K562 treated with DMSO at 1 percent for 4 hours (cell line): Measurements from ENCODE around the gene CLEC3A. TPM values are rescaled to one million over a fixed set of nuclear protein-coding genes. Genes with fewer than 3 reads are reported as not detected.

Experiments
- total RNA-seq: library from RNA; unstranded; fragments of 300-600 nt; gene quantifications from 2 replicates; pipeline ENCODE4 v1.2.3, GENCODE V29; 2022; ENCODE audit not compliant: insufficient read depth

The CLEC3A gene, protein sequence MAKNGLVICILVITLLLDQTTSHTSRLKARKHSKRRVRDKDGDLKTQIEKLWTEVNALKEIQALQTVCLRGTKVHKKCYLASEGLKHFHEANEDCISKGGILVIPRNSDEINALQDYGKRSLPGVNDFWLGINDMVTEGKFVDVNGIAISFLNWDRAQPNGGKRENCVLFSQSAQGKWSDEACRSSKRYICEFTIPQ
- total RNA-seq, result not detected in 2 replicates

DNA sequence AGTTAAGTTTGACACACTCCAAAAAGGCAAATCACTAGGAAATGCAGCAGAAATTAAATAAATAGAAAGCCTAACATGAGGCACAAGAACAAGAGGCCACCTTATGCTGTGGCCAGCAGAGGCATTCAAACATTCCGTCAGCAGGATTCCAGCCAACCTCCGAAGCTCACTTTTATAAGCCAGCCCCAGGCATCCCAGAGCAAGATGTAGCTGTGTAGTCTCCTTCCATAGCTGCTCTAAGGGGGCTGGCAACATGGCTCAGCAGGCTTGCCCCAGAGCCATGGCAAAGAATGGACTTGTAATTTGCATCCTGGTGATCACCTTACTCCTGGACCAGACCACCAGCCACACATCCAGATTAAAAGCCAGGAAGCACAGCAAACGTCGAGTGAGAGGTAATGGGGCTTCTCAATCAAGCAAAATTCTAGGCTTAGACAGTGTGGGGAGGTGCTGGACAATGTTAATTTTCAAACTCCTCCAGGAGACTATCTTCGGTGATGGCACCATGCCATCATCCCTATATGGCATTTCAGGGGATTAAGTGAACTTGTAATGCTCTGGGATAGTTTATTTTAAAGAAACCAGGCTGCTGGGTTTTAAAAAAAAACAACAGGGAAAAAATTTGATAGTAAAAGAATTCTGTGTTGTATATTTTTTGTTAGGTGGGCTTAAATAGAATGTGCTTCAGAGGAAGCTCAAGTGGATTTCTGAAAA, at the start of gene CLEC3A:
Gene CLEC3A, plus strand, starts transcription at position 202 of the 714 bp plus-strand sequence. Its CDS starts 79 bp downstream, at position 281.

Other genes starting within 250 kb of the CLEC3A start
- gene VAT1L, start 234.0 kb upstream of the CLEC3A start, total RNA-seq, result not detected in 2 replicates
- gene WWOX, start 77.1 kb downstream of the CLEC3A start, total RNA-seq, result 10.4 and 12.8 TPM in 2 replicates